Ovary (tissue), 3 donors: ENCODE measurements around the gene APBA2.

ENCODE experiments used
- CTCF ChIP-seq, 3 donors: fragments of 450-650 bp in 2 of 3; fragments of 200-600 bp in 1 of 3; IDR thresholded peaks; one replicate each; pipeline versions ENCODE4 v1.5.1 to v1.8.0; 2016 to 2022; ENCODE audit warnings: antibody characterized with exemption in 3 of 3, mild to moderate bottlenecking in 1 of 3
- POLR2A ChIP-seq: fragments of 450-650 bp; IDR thresholded peaks from one replicate; pipeline ENCODE4 v1.6.1; 2017; ENCODE audit warnings: antibody characterized with exemption, mild to moderate bottlenecking, moderate library complexity
- donor health status: DM: no; HTN: no; CAD: no.

DNA sequence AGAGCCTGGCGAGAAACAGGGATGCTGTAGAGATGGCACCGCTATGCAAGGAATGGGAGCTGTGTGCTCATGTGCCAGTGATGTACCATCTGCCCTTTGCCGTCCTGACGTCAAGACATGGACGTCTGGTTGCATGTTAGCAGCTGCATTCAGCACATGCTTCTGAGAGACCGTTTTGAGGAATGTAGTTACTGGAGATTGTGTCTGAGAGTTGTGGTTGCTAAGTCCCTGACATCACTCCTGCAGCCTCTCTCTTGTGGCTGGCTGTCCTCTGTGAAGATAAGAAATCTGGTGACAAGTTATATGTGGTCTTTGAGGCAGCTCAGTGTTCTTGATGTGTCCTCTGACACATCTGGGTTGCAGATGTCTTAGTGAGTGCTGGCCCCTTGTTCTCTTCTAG, 165.1 kb downstream of the APBA2 start:
- TF ChIP-seq CTCF (IDR thresholded peaks at IDR 0.05) (no peak), POLR2A (no peak)
